CD4-positive, alpha-beta T cell treated with Interleukin-4 for 1 hour (primary cell): Measurements from ENCODE around the gene PURA.

ENCODE experiments used
- DNase-seq, 2 donors: peaks; one replicate each; pipeline ENCODE4 v3.0.0-alpha.2; 2020 to 2022

PURA gene

DNA sequence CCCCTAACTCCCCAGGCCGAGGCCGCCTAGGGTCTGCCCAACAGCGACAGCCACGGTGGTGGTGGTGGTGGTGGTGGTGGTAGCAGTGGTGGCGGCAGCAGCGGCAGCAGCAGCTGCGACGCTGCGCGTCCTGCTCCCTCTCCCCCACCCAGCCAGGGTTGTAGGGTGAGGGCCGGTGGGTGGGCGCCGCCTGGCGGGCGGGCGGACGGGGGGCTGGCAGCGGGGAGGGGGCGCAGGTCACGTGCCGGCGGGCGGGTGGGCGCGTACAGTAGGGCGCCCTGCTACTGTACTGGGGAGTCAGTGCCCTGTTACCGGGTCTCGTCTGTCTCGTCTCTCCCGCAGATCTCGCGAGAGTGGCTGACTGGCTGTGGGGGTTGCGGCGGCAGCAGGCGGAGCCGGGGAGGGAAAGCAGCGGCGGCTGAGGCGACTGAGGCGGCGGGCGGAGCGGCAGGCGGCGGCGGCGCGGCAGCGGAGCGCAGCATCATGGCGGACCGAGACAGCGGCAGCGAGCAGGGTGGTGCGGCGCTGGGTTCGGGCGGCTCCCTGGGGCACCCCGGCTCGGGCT, at the start of gene PURA:
PURA (plus strand) TSS at position 411 of the 565 bp plus-strand sequence; CDS start at position 484, 73 bp downstream.
- peak; percentile 97 to 98 for DNase-seq

DNA sequence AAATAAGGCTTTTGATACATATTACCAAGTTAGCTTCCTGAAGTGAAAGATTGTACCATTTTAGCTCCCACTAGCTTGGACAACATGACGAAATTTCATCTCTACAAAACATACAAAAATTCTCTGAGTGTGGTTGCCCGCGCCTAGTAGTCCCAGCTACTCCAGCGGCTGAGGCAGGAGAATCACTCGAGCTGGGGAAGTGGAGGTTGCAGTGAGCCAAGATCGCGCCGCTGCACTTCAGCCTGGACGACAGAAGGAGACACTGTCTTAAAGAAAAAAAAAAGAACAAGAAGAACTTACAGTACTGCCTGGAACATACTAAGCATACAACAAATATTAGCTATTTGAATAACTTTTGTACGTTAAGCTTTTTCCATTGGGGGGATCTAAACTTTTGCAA, 41.1 kb upstream of the PURA start:
- DNase-seq: no peak

DNA sequence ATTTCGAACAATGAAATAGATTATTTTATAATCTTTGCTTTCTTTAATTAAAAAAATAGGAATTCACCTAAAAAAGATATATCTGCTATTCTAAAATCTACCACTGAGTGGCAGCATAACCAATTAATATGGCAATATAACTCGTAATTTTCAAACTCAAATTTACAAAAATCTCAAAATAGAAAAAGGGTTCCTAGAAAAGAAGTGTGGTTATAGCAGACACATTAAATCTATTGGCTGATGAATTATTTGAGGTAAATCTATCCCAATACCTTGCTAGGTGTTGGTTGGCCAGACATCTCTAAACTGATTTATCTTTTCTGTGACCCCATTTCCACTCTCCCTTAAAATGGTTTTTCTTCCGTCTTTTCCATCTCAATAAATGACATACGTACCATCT, 40.6 kb upstream of the PURA start:
- peak in 1 of 2 donors; percentile 65 for DNase-seq

DNA sequence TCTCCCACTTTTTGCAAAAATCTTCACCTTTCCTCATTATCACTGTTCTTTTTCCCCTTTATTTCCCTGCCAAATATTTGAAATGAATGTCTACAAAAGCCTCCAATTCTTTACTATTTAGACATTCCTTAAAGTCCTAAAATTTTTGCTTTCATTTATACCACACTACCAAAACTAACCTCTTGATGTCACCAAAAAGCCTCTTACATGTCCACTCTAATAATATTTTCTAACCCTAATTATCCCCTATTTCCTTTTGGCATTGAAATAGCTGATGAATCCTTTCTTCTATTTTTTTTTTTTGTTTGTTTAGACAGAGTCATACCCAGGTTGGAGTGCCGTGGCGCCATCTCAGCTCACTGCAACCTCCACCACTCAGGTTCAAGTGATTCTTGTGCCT, 38.5 kb upstream of the PURA start:
- DNase-seq: no peak

DNA sequence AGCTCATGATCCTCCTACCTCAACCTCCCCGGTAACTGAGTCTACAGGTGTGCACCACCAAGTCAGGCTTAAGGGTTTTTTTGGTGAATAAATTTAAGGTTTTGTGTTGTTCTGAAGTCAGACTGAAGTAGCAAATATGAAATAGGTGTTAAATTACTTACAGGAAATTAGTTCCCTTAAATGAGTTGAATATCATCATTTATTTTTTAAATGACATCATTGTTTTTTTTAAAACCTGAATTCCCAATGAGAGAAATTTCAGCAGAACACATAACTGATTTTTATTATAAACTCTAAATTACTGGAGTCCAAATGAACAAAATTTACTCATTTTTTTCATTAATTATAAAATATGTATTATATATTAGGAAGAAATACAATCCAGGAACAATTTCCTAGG, 37.8 kb upstream of the PURA start:
- no peak for DNase-seq

DNA sequence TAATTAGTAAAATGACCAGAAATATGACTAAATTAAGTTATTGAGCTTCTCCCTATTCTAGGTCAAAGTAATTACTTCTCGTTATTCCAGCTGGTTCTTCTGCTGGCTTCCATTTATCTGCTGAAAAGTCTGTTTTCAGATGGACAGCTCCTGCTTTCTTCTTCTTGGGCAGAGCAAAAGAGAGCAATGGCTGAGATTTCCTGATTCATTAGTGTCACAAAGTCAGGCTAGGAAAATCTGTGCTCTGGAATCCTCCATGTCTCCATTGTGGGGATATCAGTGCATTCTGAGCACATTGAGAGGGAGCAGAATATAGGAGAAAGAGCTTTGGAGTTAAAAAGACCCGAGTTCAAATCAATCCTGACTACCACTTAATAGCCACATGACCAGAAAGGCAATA, 37.1 kb upstream of the PURA start:
- no peak for DNase-seq

DNA sequence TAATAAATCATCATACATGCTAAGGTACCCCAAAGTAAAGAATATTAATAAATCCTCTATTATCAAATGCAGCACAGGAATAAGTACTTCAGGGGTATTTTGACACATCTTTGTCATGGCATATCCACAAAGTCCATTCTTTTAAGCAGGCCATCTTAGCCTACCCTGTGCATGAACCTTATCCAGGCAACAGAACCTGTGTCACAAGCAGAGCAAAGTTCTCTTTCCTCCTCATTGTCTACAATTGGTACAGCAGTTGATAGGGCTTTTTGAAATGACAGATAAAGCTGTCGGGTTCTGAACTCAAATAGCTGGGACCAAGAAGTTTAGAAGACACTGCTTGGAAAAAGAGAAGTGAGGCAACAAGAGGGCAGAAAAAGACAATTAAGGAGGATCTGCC, 30.8 kb upstream of the PURA start:
- DNase-seq: no peak

DNA sequence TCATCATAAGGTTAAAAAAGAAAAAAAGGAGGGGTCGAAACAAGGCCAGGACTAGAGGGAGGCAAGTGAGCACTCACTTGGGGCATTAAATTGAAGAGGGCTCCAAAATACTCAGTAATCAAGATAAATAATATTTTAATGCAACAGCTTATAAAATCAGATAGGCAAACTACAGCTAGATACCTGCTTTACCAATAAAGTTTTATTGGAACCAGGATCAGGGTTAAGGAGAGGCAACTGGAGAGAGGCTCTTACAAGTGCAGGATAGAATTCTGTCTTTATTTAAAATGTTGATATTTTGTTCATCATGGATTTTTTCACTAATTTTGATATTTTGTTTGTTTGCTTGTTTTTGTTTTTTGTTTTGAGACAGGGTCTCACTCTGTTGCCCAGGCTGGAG, 30.3 kb upstream of the PURA start:
- no peak for DNase-seq

DNA sequence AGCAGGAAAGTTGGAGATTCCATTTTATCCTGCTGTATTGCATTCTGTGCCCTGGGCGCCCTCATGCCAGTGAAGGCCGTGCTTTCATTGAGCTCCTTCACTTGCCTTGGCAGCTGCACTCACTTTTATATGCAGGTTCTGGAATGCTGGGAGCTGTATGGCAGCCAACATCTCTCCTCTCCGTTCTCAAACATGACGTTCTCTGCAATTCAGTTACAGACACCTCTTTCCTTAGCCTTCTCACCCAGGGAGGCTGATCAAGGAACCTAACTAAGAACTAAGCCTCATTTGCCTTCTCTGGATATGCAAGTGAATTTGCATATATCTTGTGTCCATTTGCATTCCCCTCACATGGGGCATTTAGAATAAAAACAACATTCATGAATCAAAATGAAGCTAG, 29.4 kb upstream of the PURA start:
- no peak for DNase-seq

DNA sequence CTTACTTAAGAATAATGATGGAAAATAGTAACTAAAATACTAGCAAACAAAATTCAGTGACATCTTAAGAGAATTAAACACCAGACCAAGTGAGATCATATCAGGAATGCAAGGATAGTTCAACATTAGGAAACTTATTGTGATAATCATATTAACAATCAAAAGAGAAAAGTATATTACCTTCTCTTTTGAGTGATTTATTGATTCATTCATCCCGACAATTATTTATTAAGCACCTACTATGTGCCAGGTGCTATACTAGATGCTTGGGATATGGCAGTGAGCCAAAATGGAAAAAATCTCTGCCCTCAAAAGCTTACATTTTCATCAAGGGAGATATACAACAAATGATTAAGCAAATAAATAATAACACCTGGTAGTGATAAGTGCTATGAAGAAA, 23.7 kb upstream of the PURA start:
- no peak for DNase-seq

DNA sequence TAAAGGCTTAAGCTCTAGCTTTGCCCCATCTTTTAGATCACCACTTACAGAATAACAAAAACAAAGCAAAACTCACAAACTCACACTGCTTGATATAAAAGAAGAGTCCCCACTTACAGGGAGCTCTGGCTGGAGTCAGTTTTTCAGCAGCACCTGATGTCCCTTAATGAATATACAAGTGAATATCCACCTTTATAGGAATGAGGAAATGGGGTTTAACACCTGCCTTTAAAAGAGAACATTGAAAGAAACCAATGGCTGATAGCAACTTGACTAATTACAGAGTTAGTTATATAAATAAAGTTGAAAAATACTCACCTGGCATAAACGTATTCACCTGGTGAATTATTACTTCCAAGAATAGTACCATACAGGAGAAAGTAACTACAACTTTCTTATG, 20.7 kb upstream of the PURA start:
- no peak for DNase-seq

DNA sequence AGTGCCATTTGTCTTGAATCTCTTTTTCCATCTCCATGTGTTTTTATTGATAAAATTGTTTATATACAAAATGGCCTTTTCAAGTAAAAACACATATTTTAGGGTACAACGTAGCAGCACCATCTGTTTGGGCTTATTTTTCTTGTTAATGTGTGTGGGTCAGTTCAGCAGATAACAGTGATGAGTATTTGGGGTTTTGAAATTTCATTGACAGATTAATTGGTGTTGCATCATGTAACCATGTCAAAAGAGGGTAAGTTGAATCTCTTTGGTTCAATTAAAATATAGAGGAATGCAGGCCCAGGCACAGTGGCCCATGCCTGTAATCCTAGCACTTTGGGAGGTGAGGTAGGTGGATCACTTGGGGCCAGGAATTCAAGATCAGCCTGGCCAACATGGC, 20.0 kb upstream of the PURA start:
- no peak for DNase-seq

DNA sequence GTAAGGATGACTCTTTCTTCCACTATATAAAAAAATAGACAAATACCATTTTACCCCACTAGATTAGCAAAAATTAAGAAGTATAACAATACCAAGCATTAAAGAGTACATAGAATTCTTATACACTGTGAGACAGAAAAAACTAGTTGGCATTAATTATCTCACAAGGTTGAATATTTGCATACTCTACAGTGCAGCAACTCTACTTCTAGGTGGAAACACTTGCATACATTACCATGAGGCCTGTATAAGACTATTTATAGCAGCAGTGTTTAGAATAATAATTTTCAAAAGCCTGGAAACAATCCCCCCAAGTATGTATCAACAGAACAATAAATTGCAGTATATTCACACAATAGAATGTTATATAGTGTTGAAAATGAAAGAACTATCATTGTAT, 19.0 kb upstream of the PURA start:
- no peak for DNase-seq

DNA sequence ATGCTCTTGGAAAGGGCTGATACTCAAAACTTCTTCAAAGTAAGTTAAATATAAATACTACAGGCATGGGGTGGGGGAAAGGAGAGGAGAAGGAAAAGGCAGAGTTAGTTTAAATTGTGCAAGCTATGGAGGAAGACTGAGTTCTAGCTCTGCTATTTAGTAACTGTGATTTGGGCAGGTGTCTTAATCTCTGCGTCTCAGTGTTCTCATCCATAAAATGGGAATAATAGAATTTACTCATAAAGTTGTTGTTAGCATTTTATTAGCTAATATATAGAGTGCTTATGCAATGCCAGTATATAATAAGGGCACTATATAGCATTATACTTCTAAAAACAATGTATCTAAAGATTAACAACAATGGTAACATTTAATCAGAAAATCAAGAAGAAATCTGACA, 12.7 kb upstream of the PURA start:
- no peak for DNase-seq

DNA sequence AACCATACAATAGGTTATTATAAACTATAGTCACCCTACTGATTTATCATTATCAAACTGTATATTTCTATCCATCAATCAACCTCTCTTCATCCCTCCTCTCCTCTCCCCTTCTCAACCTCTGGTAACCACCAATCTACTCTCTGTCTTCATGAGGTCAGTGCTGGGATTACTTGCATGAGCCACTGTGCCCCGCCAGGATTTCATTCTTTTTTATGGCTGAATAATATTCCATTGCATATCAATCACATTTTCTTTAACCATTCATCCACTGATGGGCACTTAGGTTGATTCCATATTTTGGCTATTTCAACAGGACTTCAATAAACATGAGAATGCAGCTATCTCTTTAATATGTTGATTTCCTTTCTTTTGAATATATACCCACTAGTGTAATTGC, 10.8 kb upstream of the PURA start:
- DNase-seq: no peak

DNA sequence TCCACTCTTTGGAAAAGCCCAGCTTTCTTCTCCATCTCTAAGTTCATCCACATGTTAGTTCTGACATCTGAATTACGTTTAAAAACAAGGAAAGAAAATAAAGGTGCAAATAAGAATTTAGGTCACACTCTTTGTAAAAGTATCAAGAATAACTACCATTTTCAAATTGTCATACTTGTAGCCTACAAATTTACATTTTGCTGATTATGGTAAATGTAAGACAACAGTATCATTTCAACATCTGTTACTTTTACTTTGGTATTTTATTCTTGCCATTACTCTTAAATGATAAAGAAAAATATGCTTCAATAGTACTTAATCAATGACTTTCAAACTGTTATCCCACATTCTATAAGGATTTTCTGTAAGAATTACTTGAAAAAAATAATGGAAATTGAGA, 9.8 kb upstream of the PURA start:
- no peak for DNase-seq

DNA sequence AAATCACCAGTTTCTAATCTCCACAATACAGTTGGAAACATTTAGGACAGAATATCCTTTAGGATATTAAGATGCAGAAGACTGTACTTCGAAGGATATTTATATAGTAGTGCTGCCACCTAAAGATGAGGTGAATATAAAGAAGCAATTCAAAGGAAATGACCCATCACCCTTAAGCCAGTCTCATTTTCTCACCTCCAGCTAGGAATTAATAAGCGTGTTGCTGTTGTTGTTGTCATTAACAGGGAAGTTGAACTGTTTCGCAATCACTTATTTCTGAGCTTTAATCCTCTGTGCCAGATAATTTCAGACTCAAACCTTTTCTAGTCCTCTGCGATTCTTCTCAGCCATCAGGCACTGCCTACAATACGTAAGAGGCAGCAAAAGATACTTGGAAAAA, 7.8 kb upstream of the PURA start:
- DNase-seq: no peak

DNA sequence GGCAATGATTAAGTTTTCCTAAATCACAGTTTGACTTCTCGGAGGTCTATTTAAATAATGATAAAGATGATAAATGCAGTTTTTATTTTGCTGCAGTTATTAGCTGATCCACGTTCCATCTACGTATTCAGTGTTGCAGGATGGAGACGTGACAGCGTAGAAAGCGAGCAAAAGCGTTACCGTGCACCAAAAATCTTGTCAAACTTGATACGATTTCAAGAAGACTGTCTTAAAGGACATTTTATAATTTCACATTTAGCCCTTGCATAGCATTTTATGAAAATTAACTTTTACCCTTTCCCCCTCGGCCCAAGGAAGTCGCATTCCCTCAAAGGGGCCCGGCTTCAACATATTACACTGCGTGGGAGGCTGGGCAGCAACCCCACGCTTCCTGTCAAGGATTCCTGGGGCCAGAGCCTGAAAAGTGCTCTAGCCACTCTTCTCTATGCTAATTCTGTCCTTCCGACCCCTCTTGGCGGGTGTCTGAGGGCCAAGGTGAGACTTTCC, 7.1 kb upstream of the PURA start:
- DNase-seq: no peak

DNA sequence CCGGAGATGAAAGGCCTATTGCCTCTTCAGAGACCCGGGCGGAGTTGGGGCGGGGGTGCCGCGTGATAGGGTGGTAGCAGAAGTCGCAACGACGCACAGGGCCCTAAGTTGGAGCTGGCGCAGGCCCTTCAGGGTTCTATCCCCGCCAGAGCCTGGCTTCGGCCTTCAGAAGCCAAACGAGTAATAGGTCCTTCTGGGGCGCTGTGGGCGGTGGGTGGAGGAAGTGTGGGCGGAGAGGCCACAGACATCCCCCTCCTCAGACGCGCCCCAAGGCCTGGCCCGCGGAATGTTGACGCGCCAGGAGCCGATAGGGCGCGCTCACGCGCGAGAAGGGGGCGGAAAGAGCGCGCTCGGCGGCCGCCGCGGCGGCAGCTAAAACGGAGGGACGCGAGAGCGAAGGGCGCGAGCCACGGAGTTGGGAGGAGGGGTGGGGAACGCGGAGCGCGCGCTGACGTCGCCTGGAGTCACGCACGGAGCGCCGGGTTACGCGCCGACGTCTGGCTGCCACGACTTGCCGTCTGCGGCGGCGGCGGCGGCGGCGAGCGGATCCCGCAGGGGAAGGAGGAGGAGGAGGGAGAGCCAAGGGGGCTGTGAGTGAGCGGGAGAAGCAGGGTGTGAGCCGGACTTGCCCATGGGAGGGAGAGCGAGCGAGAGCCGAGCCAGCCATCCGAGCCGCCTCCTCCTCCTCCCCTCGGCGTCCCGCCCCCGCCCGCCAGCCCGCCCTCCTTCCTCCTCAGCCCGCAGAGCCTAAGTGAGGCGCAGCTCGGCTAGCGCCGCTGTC, 6.4 kb upstream of the PURA start:
- DNase-seq: peak; percentile 94 to 95

DNA sequence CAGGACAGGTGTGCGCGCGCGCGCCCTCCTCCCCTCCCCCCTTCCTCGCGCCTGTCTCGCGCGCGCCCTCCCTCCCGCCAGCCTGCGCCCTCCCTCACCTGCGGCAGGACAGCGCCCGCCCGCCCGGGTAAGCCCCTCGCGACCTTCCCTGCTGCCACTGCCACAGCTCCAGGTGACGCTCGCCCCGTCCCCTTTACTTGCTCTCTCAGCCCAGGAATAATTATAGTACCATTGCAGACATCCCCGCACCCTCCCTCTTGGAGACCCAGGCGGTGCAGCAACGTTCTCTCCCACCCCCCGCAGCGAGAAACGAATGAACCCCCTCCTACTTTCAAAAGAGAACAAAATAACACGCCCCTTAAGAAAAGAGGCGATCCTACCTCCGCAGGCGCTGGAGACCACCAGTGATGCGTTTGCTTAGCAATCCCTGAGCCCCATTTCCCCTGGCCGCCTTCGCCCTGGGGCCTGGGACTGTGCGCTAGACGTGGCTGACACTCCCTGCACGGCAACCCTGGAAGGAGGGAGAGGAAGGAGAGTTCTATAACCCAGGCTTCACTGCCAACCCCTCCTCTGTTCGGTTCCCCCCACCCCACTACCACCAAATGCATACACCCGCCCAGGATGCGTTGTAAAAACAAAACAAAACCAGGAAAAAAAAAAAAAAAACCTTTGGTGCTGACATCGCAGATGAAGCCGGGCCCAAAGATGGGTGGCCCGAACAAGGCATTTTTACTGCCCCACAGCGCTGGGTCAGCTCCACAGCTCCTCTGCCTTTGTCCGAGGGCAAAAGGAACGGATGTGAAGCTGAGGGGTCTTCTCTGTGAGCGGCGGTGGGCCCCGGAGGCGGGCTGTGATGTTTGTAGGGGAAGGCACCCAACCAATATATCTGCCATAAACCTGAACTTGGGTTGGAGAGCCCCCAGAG, 5.6 kb upstream of the PURA start:
- peak in 1 of 2 donors; percentile 23 for DNase-seq

DNA sequence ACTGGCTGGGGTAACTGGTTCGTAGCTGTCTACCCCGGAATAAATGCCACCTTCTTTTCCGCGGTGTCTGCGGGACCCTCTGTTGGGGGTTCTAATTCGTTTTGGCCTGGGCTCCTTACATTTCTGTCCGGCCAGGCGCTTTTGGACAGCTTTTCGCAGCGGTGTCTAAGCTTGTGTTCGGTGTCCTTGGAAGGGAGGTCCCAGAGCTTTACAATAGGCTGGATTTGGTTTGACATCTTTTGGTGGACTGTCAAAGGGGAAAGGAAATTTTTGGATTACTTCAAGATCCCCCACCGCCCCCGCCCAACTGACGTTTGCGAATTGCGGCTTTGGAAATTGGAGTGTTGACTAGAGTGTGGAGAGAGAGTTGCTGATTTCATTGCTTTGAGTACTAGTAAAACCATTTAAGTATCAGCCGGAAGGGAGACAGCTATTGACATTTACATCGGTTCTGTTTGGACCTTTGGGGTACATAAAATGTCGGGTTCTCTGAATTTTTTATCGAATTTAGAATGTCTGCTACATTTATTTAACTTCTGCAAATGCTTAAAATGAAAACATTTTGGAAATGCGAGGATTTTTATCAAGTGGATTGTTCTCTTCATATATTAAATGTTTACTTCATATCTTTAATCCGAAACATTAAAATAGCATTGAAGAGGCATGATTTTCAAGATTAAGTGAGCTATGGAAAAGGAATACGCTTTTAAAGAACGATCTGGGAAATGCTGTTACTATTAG, 4.7 kb upstream of the PURA start:
- DNase-seq: no peak

DNA sequence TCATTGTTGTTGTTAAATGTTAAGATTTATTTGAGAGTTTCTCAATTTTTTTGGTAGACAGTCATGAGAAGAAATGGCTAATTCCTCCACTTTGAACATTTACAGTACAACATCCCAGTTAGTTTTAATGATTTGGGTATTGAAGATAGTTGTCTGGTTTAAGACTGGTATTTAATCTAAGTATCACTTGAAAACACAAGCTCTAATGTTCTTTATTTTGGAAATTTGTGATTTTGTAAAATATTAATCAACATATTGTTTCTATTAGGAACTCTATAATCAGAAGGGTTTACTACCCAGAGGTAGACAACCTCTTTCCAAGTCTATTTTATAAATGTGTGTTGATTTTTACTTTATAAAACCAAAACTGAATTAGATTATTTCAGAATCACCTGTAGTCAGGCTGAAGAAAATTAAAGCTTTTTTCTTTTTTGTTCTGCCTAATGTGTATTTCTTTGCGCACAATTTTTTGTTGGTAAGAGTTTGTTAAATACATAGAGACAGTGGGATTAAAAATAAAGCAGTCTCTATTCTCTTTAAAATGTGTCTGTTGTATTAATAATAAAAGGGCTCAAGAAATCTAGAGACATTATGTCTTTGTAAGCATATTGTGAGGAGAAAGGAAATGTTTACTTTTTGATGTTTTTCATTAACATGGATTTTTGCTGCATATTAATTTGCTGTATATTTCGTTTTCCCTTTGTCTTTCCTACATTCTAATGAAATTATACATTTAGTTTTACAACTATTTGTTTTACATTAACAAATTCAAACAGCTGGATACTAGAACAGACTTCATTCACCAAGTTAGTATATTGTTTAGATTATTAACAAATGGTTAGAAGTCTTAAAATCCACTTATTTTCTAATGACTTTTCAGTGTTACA, 3.9 kb upstream of the PURA start:
- DNase-seq: no peak
